HuH-7.5 (cell line): Measurements from ENCODE around the gene NKPD1.
A peak's percentile ranks its signal among the peaks of the same experiment; 100 is the strongest.

Source experiments
- DNase-seq: peaks from one replicate; pipeline ENCODE4 v3.0.0; 2011; ENCODE audit warnings: low spot score

The NKPD1 gene

DNA sequence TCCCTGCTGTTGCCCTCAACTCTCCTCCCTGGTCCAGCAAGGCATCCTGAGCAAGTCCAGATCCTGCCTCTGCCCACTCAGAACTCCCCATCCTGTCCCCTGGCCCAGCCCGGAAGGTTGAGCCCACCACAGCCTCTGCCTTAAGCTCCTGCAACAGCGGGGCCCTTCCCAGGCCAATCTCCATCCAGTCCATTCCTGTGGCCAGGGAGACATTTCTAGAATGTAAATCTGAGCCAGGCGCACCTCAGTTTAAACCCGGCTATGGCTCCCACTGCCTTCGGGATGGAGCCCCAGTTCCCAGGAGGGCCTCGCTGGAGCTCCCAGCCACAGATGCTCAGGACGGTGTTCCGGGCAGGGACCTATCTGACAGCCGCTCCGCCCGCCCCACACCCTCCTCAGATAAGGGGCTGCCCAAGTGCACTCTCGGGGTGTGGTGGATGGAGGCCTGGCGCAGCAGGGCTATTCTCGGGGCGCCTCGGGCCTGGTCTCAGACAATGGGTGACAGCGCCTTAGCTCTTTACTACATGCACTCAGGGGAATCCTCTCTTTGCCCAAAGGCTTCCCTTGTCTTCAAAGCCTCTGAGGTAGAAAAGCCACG, 11.9 kb upstream of the NKPD1 start:
- DNase-seq, result no peak

DNA sequence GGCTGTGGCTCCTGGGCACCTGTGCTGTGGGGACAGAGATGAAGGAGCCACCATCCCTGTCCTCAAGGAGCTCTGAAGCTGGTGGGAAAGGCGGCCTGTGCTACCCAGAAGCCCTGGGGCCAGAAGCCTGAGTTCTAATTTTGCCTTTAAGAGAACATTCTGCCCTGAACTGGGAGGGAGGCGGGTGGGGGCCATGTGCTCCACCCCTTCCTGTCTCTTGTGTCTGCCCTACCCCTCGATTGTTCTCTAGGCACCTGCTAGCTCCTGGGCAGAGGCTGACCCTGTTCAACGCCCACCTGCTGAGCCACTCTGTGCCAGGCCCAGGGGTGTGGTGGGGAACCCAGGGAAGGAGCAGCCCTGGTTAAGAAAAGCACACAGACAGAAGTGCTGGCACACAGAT, 11.4 kb upstream of the NKPD1 start:
- DNase-seq, result no peak

DNA sequence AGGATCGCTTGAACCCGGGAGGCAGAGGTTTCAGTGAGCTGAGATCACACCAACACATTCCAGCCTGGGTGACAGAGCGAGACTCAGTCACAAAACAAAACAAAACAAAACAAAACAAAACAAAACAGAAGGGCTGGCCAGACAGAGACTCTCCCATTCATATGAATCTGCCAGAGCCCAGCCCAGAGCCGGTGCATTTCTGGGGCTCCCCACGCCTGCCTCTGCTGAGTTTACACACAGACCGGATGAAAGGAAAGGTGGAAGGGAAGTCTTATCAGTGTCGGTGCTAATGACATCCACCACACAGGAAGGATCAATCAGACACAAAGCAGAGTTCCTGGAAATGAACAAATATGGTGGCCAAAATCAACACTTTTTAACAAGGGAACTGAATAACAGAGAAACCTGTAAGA, 10.4 kb upstream of the NKPD1 start:
- no peak for DNase-seq

DNA sequence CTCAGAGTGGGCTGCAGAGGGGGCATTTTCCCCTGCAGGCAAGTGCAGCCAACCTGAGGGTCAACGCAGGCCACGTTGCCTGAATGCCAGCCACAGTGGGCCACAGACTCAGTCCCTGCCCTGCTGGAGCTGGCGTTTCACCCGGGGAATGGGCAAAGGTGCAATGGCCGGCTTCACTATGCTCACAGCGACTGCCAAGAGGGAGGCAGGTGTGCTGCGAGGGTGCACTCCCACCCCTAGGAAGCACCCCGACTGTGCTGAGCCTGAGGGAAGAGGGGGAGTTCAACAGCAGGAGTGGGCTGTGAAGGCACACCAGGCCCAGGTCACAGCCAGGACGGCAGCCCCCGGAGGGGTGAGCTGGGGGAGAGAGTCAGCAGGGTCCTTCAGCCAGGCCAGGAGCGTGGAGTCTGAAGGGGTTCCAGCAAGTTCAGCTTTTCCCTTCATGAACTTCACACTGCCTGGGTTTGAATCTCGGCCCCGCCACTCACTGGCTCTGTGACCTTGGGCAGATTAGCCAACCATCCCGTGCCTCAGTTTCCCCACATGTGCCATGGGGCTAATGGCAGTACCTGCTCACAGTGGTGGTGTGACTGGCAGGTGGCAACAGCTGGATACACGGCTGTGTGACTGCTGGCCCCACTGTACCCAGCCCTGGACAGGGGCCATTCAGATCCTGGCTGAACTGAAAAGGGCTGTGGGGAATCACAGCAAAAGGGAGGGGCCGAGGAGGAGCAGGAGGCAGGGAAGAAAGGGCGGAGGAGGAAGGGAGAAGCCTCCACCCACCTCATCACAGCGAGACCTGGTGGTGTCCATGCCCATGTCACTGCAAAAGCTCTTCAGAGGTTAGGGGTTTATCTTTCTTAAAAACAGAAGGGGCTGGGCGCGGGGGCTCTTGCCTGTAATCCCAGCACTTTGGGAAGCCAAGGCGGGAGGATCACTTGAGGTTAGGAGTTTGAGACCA, 9.6 kb upstream of the NKPD1 start:
- DNase-seq, result no peak

DNA sequence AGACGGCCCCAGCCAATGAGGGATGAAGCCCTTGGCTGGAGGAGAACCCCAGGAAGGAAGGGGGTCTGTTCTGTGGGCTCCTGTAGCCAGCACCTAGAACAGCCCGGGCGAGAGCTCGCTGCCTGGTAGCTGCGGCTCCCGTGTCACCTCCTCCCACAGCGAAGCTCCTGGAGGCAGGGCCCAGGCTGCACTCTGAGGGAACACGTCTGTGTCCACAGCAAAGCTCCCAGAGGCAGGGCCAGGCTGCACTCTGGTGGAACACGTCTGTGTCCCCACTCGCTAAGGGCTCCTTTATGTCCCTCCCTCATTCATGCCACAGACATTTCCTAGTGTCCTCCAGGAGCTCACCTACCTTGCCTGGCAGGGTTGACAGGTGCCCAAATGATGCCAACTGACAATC, 8.8 kb upstream of the NKPD1 start:
- DNase-seq, result no peak

DNA sequence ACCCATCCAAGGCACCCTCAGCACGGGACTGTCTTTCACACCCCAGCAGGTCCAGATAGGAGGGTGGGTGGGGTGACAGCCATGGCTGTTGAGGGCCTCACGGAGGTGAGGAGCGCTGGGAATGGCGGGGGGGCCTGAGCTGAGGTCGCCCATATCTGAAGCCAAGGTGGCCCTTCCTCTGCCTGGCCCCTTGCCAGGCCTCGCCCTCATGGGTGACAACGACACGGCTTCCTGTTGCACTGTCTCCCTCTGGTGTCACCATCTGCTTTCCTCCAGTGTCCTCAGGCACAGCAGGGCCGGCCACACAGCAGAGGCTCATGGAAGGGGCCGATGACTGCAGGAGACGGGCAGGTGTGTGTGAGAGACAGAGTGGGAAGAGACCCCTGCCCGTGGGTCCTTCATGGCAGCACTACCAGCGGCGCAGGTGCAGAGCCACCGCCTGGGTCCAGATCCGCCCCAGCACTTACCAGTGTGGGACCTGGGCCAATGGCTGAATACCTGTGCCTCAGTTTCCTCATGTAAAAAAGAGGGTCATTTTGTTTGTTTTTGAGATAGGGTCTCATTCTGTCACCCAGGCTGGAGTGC, 8.1 kb upstream of the NKPD1 start:
- no peak for DNase-seq

DNA sequence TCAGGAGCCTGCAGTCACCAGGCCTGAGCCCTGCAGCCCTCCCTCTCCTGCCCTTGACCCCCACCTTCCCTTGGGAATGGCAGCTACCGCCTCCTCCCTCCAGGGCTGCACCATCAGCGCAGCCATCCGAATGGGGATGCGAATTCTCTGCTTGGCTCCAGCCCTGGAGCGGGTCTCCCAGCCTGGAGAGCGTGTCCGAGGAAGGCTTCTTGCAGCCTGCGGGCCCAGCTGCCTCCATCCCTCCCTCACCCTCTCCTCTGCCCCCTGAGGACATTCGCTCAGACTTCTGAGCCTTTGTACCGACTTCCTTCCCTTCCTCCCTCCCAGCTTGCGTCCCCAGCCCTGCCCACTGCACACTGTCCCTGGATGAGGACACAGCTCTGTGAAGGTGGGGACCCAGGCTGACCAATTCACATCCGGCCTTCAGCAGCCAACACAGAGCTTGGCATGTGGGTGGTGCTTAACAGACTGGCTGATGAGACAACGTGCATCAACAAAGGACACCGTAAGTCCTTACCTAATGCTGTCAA, 6.0 kb upstream of the NKPD1 start:
- DNase-seq, result no peak

DNA sequence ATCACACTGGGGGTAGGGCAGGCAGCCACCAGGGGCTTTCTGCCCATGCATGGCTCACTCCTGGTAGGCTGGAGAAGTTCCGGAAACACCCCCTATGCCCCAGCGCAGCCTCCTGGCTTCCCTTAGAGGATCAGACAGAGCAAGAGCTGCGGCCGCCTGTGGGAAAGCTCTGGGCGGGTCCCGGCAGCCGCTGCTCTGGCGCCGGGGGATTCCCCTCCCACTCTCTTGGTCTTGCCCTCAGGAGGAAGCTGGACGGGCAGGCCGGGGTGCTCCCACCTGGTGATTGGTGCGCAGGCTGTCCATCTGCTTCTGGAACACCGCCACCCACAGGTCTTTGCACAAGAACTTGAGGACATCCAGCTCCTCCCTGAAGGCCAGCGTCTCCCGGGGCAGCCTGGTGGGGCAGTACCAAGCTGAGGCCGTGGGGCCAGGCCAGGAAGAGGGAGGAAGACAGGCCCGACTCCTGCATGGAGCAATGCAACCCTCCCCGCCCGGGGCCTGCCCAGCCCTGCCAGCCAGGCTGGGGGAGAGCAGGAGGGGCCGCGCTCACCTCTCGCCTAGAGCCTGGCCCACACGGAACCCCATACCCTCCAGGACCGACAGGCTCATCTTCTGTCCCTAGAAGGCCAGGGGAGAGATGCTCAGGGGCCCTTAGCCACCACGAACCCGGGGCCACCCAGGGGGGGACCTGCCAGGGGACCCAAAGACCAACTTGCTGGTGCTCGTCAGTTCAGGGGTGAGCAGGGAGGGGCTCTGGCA, 4.0 kb upstream of the NKPD1 start:
- no peak for DNase-seq

DNA sequence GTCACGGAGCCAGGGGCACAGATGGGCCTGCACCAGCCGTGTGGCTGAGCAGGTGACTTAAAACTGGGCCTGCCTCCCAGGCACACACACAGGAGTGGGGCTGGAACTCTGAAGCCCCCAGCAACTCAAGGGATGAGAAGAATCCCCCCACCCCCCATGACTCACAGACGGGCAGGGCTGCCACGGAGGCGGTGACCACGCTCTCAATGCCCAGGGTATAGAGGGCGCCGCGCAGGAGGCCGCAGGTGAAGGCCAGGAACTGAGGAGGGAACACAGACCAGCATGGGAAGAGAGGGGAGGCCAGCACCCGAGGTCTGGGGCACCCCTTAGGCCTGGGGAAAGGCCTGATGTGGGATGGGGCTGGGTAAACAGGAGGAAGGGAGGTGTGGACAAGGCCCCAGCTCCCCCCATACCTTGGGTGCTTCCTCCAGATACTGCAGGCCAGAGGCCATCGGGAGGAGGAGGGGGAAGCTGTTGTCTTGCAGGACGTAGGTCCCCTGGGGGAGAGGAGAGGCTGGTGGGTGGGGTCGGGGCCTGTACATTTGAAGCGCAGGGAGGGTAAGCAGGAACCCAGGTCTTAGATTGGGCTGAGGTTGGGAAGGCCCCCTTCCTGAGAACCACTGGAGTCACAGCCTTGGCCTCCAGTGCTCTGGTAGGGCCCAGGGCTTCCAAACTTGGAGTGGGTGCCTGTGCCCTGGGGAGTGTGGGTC, 3.1 kb upstream of the NKPD1 start:
- DNase-seq, result no peak

DNA sequence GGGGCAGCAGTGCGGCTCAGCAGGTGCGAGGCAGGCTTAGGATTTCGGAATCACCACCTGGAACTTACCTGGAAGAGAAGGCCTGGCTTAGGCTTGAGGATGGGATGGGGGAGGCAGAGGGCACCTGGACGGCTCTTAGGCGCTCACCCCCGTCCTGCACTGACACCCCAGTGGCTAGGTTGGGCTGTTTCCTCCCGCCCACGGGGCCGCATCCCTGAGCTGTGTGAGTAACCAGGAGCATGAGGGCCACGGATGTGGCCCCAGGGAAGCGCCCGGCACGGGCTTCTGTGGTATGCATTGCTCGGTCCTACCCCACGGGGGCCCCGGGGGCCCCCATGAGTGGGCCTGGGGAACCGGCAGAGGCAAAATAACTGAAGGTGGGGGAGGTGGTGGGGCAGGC, 2.4 kb upstream of the NKPD1 start:
- no peak for DNase-seq

DNA sequence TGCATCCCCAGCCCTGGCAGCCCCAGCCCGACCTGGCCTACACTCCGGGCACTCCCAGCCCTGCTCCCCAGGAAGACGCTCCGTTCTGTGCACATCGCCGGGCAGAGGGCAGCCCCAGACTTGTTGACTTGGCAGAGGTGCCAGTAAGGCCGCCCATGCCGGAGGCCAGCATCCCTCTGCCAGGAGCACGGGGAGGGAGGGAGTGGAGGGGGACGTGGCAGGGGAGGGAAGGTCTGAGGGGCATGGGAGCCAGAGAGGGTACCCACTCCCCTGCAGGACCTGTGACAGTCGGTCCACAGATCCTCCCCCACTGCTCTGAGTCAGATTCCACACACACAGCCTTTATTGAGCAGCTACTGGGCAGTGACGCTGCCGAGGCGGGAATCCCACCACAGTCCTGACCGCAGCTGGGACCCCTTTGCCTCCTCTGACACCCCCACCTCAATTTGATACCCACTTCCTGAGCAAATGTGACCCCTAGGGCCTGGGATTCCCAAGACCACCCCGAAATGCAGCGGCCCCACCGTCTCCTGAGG, 1.9 kb upstream of the NKPD1 start:
- DNase-seq, result no peak

DNA sequence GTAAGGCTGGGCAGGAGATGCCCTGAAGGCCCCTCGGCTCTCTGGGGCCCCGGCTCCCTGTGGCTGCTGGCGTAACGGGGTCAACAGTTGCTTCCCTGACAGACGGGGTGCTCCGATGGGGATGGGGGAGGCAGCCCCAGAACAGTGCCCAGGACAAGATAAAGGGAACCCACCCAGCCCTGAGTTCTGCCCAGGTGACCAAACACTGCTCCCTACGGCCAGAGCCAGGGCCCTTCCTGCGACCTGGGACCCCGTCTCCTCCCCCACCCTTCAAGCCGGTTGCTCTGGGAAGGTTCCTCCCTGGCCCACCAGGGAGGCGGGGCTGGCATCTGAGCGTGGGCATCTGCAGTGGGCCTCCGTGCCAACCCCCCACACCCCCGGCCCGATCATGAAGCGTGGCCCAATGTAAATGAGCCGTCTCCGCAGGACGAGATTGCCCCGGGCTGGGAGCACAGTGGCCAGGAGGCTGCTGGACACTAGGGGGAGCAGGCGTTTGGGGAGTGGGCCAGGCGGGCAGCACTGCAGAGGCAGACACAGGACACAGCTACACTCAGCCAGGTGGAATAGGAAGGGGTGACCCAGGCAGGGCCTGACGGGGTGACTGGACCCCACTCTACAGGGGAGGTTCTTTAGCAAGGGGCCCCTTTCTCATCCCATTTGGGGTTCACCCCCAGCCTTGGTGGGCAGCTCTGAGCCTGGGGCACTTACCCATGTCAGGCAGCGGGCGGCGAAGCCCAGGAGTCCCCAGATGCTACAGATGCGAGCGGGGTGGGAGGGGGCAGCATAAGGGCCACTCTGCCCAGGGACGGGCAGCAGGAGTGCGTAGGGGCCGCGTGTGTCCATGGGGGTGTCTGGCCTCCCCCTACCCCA, 1.2 kb upstream of the NKPD1 start:
- DNase-seq, result peak; percentile 89

DNA sequence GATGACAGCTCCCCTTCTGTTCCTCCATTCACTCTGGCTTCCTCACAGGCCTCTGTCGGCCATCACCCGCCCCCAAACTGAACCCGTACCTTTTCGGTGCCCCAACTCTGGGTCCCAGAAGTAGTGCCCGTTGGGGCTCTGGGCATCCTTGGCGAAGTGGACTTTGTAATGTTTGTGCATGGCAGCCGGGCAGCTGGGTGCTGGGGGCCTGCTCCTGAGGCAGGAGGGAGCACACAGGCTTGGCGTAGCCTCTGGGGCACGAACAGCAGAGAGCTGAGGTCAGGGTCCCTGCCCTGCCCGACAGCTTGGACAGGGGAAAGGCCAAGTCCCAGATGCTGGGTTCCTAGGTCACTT, 834 bp downstream of the NKPD1 start:
- no peak for DNase-seq

DNA sequence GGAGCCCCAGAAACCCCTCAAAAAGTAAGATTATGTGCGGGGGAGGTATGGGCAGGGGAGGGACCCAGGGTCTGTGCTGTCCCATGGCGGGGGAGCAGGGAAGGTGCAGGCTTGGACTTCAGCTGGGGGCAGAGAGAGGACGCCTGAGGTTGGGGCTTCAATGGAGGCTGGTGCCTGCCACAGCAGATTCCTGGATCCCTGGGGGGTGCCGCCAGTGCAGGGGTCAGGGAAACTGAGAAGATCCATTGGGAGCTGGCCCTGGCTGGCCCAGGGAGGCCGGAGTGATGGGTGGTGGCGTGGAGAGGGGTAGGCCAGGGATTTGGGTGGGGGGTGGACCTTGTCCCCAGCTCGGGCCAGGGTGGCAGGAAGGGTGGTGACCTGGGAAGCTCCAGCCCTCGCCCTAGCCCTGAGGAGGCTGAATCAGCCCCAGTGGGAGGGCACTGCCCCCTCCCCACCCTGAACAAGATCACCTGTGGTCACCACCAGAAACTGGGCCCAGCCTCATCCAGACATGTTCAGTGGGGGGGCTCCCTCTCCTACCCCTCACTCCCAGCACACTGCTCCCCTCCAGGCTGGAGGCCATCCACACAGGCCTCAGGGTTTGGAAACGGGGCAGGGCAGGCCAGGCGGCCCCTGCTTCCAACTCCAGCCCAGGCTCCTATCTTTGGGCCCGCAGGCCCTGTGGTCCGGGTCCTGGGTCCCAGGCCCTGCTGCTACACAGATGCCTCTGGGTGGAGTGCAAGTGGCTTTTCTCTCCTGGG, 1.4 kb downstream of the NKPD1 start:
- DNase-seq, result no peak

DNA sequence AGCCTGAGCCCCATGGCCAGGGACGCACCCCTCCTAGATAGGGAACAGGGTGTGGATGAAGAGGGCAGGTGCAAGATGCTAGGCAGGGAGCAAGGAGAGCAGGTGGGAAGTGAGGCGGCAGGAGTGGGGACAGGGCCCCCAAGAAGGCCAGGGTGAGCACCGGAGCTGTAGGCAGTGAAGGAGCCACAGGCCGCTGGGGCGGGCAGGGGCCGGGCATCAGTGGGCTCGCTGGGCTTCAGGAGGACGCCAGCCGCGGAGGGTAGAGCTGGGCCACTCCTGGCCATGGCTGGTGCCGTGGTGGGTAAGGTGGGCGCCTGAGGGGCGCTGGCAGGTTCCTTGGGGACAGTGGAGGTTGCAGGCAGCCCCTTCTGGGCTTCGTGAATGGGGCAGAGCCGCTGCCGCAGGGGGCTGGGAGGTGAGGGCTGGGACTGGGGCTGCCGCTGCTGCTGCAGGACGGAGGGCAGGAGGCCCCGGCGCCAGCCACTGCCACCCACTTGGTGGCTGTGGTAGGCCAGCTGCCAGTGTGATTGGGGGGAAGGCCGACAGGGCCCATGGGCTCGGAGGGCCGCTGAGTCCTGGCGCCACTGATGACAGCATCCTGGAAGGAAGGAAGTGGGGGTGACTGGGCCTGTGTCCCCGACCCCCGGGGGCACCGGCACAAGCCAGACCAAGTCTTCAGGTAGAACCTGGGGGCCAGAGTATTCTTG, 2.1 kb downstream of the NKPD1 start:
- no peak for DNase-seq

DNA sequence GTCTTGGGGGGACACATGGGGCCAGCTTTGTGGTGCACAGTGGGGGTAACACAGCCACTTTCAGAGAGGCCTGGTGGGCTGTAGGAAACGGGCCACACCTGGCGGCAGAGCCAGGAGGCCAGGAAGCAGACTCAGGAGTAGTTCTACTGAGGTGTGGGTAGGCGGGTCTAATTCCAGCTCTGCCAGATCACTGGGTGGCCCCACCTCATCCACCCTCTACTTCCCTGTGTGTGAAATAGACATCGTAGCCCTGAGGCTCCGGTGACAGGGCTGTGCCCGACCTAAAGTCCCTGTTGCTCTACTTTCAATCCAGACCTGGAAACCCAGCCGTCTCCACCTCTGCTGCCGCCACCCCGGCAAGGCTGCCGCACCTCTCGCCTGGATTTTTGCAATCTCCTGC, 4.0 kb downstream of the NKPD1 start:
- DNase-seq, result no peak

DNA sequence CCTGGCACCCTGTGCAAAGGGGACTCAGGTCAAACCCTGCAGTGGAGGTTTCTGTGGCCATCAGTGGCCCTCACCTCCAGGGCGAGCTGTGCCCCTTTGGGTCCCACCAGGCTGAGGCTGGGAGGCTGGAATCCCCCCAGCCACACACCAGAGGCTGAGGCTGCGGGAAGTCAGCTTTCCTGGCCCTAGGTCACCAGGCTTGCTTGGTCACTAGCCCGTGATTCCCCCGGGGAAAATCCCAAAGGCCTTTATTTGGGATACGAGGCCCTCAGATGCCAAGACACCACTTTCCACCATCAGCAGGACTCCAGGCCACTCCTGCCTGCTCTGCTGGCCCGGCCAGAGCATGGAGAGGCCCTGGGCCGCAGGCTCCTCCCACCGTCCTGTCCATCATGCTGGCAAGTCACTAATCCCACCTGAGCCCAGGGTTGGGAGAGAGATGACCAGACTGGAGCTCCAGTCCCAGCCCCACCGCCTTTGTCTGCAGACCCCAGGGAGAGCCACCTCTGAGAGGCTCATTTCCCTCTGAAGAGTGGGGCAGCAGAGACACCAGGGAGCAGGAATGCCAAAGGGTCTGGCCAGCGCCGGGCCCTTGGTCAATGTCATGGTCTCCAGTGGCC, 4.7 kb downstream of the NKPD1 start:
- DNase-seq, result no peak

DNA sequence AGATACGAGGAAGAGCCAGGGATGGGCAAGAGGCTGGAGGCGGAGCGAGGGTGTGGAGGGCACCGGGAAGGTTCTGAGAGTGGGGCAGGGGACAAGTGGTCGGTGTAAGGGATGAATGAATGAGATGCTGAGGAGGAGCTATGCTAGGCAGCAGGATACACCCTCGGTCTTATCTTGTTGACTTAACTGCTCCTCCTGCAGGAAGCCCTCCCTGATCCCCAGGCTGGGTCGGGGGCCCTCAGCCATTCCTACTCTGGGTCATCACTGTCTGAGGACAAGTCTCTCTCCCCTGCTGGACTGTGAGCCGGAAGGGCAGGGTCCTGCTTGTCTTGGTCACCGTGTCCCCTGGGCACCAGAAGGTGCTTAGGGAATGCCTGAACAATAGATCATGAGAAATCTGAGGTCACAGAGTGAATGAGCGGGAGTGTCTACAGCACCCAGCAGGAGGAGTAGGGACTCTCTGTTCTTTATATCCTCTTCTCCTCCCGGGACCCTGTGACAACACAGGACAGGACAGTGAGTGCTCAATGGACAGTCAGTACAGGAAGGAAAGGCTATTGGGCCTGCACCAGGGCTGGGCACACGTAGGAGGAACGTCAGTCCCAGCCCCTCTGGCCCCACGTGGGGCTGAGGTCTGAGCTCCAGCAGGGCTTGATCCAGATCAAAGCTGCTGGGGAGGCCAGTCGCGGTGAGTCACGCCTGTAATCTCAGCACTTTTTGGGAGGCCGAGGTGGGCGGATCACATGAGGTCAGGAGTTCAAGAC, 6.5 kb downstream of the NKPD1 start:
- DNase-seq, result no peak
